Kidney (tissue), 14 donors: ENCODE data around the gene PPP2R2C. TPM values are rescaled to one million over a fixed set of nuclear protein-coding genes. Genes with fewer than 3 reads are reported as not detected.

Experiments
- DNase-seq, 5 donors: peaks; one replicate each; pipeline ENCODE4 v3.0.0-alpha.2; 2013 to 2020
- FAIRE-seq: peaks from 2 replicates; lab custom pipeline; 2012; peaks lifted over from hg19 to GRCh38; lab: Jason Lieb, UNC
- H3K27ac ChIP-seq, 2 donors: one replicate each; pipeline ENCODE4 v1.7.0; 2013; ENCODE audit warnings: low read depth in 2 of 2, low read length in 2 of 2, inconsistent platforms in 1 of 2
- H3K27me3 ChIP-seq: one replicate; pipeline ENCODE4 v1.7.1; 2013; ENCODE audit warnings: low read length, inconsistent platforms; ENCODE audit not compliant: control insufficient read depth, insufficient read depth
- H3K36me3 ChIP-seq, 3 donors: one replicate each; pipeline versions ENCODE4 v1.7.0 to v1.7.1; 2013; ENCODE audit warnings: low read length in 3 of 3, control low read depth in 1 of 3, inconsistent platforms in 1 of 3; ENCODE audit not compliant: insufficient read depth in 3 of 3, control insufficient read depth in 2 of 3
- H3K4me1 ChIP-seq, 3 donors: one replicate each; pipeline versions ENCODE4 v1.7.0 to v1.7.1; 2013; ENCODE audit warnings: low read length in 3 of 3, inconsistent platforms in 1 of 3, low read depth in 1 of 3; ENCODE audit not compliant: control insufficient read depth in 2 of 3, insufficient read depth in 2 of 3
- H3K4me3 ChIP-seq, 3 donors: one replicate each; pipeline versions ENCODE4 v1.7.0 to v1.8.1; 2013; ENCODE audit warnings: low read length in 3 of 3, control low read depth in 1 of 3, inconsistent platforms in 1 of 3
- H3K9ac ChIP-seq, 3 donors: one replicate each; pipeline versions ENCODE4 v1.7.0 to v1.7.1; 2013; ENCODE audit warnings: low read length in 3 of 3, control low read depth in 1 of 3, inconsistent platforms in 1 of 3
- H3K9me3 ChIP-seq, 3 donors: one replicate each; pipeline versions ENCODE4 v1.7.0 to v1.7.1; 2013; ENCODE audit warnings: low read length in 3 of 3, control low read depth in 1 of 3, inconsistent platforms in 1 of 3; ENCODE audit not compliant: control insufficient read depth in 2 of 3, insufficient read depth in 1 of 3
- CTCF ChIP-seq: IDR thresholded peaks from 3 replicates; pipeline ENCODE4 v1.5.1; 2012; ENCODE audit warnings: mild to moderate bottlenecking, moderate library complexity, borderline replicate concordance; ENCODE audit not compliant: insufficient read depth; ENCODE audit errors: extremely low read depth
- intact Hi-C: fragments of 100-400 bp; cut with DNase I; formaldehyde crosslinking; loops from one replicate; pipeline ENCODE4 v1.11.1; 2022
- polyA plus RNA-seq: library from polyadenylated mRNA; stranded (reverse); fragments of 350-450 nt; fragmentation: Illumina TruSeq; extraction: RNeasy Lipid Tissue Mini Kit (QIAGEN cat#74804); gene quantifications from one replicate; pipeline ENCODE4 v1.2.3, GENCODE V29; 2014; ENCODE audit warnings: low read depth, low replicate concordance; ENCODE audit not compliant: insufficient read depth
- total RNA-seq: library from RNA; stranded (reverse); fragmentation: NEBNext Ultra II Directional; extraction: Animal tissue kit (Norgen Biotek cat#: 25700); gene quantifications from one replicate; pipeline ENCODE4 v1.2.1, GENCODE V29; 2021
- donor health status: control.
- donor health status: control.
- donor health status: control.
- donor health status: control.
- donor health status: control.
- donor health status: DM: yes; HTN: yes; CAD: no.
- donor health status: Normal renal cell carcinoma (clear cell type).

The PPP2R2C gene
- total and polyA plus RNA-seq, 2 donors from 2014 or later: 0.39 to 0.82 TPM

DNA sequence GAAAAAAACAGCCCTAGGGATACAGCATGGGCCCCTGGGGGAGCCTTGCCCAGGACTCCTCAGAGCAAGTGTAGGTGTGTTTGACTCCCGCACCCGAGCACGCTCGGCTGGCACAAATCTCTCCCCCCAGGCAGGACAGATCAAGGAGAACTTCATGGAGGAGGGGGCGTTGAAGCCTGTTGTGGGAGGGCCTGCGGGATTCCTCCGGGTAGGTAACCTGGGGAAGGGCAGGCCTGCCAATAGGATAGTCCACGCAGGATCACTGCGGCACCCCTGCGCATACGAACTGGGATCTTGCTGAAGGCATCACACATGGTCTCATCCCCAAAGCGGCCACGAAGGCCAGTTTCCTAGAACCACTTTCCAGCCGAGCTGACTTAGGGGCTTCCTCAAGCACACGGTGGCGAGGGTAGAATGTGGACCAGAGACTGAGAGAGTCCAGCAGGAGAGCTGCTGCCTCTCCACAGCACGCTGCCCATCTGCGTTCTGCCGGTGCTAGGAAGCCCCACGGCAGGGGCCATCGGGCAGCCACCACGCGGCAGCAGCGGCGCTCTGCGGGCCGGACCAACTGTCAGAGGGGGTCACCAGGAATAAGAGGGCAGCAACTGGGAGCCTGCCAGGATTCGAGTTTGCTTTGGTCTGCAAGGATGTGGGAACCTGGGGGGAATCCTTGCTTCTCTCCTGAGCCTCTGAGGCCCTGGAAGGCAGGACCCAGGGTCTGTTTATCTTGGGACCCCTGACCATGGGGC is 145.9 kb downstream of the PPP2R2C start:
- FAIRE-seq (no peak), DNase-seq (no peak)
- intact Hi-C loops: loop anchor here (5.0 kb wide), 1 partner anchor 74 kb away; no protein-coding TSS in a partner anchor
- Histone ChIP-seq H3K36me3 (no peaks in the 10 kb centered on the region), H3K4me1 (no peaks in the 10 kb centered on the region), H3K9me3 (no peaks in the 10 kb centered on the region), H3K27me3 (no peaks in the 10 kb centered on the region), H3K27ac (no peak overlapping the region), H3K9ac (no peak overlapping the region), H3K4me3 (no peak overlapping the region)
- no peak for TF ChIP-seq CTCF

GRCh38 chr4:6325788-6326290 is 146.6 kb downstream of the PPP2R2C start:
- H3K4me1 ChIP-seq: no peaks in the 10 kb centered on the region
- H3K27ac ChIP-seq: peak overlapping the region in 1 of 2 donors; percentile 45
- H3K4me3 ChIP-seq: no peak overlapping the region
- no peak for DNase-seq
- no peak overlapping the region for H3K9ac ChIP-seq
- intact Hi-C loops: loop anchor here (5.0 kb wide), 1 partner anchor 74 kb away; no protein-coding TSS in a partner anchor
- TF ChIP-seq CTCF: no peak
- no peaks in the 10 kb centered on the region for H3K36me3 ChIP-seq
- H3K9me3 ChIP-seq: no peaks in the 10 kb centered on the region
- no peak for FAIRE-seq
- H3K27me3 ChIP-seq: no peaks in the 10 kb centered on the region

DNA sequence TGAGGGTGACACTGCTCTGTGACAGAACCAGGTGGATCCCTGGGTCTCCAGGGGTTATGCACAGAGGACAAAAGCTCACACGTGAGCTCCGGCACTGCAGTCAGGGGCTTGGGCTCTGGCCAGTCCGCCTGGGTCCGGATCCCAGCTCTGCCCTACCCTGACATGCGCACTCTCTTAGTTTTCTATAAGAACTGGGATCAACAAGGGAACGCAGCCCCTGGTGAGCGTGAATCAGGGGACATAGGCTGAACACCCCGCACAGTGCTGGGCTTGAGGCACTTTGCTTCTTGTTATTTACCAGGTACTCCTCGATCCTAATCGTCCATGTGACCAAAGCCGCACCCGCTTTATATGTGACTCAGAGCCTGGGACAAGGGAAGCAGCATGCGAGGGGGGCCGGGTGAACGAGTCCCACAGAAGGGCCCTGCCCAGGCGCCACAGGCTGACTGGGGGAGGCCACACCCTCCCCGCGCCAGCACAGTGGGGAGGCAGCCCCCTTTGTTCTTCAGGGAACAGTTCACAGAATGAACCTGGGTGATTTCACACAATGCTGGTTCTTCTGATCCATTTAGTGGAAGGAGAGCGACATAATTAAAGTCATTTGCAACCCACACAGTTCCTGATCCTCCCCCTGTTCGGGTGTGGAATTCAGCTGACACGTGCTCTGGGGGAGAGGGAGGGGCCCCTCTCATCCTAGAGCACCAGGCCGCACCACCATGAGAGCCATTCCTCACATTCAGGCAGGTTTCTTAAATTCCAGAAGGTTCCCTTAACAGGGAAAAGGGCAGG is 147.2 kb downstream of the PPP2R2C start:
- H3K27me3 ChIP-seq: no peaks in the 10 kb centered on the region
- H3K4me1 ChIP-seq: no peaks in the 10 kb centered on the region
- no peaks in the 10 kb centered on the region for H3K36me3 ChIP-seq
- H3K9ac ChIP-seq: peak overlapping the region in 1 of 3 donors; percentile 7
- intact Hi-C loops: loop anchor here (5.0 kb wide), 1 partner anchor 73 kb away; no protein-coding TSS in a partner anchor
- no peak for FAIRE-seq
- no peak overlapping the region for H3K4me3 ChIP-seq
- H3K27ac ChIP-seq: peak overlapping the region; percentile 43 to 45
- TF ChIP-seq CTCF: no peak
- H3K9me3 ChIP-seq: peaks cover 0 to 2% (median 0%) of the 10 kb centered on the region in 3 donors
- DNase-seq: peak in 4 of 5 donors; percentile 27 to 84 (median 51)
